SKM-1 treated with dmso at 0.1 percent for 144 hours (cell line): ENCODE data around the gene HHATL.

Experiments used
- DNase-seq: peaks from one replicate; lab custom pipeline; 2025; ENCODE audit not compliant: unreplicated experiment; lab: John Stamatoyannopoulos, UW

HHATL gene

DNA sequence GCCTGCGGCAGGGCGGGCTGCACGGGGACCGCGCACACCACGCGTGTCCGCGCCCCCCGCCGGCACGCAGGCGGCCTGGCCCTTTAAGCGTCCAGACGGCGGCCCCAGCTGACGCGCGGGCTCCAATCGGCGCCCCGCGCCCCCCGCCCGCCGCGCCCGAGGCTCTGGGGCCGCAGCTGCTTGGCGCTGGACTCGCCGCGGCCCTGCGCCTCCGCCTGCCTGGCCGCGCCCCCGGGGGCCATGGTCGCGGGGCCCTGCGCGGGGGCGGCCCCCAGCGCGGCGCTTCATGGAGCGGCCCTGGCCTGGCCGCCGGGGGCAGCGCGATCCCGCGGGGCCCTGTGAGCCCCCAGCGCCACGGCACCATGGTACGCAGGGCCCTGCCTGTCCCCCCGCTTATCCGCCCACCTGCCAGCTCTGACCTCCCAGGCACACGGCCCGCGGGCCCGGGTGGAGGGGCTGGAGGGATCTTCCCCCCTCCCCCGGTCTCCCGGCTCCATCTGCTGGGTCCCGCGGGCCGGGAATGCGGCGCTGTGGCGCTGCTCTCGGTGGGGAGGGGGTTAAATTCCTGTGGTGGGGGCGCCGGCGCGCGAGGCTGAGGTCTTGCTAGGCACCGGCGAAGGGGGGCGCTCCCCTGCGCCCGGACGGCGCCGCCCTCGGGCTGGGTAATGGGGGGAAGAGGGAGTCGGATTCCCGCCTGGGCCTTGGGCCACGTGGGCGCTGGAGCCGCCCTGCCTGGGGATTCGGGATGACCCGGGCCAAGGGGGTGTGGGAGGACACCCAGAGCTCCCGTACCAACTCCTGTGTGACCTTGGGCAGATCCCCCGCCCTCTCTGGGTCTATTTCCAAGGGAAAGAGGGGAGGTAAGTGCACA is 48.0 kb downstream of the HHATL start:
- no peak for DNase-seq

DNA sequence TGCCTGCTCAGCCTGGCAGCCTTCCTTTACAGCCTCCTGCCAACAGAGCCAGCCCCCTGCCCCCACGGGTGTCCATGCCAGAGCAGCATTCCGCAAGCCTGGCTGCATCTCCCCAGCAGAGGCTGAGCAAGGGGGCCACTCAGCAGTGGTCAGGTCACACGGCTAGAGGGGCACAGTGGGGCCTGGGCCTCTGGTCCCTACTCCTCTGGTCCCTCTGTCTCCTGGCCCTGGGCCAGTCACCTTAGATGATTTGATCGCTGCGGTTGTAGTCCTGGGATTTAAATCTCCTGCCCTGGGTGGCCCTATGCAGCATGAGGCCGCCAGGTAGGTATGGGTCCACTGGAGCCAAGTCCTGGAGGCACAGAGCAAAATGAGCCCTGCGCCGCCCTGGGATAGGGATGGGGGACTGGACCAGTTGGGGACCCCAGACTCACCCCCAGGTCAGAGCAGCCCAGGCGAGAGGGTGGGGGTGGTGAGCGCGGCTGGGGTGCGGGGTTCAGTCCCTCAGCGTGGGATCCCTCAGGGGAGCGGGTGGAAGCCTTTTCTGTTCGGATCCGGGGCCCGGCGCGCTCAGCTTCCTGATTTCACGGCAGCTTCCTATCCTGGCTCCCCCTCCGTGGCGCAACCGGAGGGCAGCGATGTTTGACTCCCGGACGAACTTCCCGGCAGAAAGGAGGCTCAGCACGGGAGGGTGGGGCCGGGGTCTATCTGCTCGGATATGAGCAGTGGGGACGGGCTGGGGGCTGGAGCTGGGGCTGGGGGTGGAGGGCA is 48.9 kb downstream of the HHATL start, which contains the start of gene ZBTB47:
Gene ZBTB47 (plus strand): TSS at position 138 of the 771 bp plus-strand sequence. CDS start 4,659 bp downstream, outside the sequence.
- peak; percentile 53 for DNase-seq

DNA sequence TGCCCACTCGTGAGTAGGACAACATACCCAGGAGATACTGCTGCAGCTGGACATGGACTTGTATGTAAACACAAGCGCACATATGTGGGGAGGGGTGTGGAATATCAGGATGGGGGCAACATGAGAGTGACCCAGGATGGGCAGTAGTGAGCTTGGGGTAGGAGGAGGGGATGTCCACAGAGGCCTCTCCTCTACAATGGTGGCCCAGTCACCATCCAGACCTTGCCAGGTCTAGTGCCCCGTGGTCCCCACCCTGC is 49.4 kb downstream of the HHATL start:
- DNase-seq = no peak

DNA sequence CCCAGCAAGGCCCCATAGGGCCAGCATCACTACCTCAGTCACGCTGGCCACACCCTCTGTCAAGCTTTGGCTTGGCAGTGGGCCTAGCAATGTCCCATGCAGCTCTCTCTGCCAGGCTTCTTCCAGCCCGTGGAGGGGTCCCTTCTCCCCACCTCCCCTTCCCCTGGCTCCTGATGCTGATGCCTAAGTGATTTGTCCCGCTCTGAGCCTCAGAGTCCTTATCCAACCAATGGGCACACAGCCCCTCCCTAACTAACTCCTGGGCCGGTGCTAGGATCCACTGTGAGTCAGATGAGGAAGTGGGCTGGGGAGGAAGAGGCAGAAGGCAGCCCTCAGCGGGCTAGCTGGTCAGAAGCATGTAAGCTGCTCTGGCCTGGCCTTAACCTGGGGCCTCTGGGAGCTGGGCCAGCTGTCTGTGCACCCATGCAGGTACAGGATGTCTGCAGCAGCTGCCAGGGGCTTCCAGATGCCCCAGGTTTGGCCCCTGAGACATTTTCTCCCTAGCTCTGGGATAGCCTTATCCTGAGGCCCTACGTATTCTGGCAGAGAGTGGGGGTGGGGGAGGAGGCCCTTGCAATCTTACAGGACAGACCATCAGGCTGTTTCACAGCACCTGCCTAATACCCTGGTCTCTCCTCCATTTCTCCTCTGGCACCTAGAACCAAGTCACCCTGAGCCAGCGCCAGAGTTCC is 49.8 kb downstream of the HHATL start:
- DNase-seq = peak; percentile 80

DNA sequence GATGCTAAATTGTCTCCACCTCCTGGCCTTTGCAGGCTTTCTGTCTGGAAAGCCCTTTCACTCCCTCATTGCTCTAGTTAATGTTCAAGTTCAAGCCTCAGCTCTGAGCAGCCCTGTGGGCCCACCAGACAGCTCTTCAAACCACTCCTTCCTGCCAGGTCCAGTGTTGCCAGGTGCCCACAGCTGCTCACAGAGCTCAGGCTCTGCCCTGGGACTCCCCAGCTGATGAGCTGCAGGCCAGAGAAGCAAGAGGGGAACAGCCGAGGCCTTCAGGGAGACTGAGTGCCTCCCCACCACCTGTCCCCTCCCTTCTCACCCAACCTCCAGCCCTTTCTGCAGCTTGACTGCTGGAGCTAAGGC is 50.4 kb downstream of the HHATL start:
- no peak for DNase-seq

DNA sequence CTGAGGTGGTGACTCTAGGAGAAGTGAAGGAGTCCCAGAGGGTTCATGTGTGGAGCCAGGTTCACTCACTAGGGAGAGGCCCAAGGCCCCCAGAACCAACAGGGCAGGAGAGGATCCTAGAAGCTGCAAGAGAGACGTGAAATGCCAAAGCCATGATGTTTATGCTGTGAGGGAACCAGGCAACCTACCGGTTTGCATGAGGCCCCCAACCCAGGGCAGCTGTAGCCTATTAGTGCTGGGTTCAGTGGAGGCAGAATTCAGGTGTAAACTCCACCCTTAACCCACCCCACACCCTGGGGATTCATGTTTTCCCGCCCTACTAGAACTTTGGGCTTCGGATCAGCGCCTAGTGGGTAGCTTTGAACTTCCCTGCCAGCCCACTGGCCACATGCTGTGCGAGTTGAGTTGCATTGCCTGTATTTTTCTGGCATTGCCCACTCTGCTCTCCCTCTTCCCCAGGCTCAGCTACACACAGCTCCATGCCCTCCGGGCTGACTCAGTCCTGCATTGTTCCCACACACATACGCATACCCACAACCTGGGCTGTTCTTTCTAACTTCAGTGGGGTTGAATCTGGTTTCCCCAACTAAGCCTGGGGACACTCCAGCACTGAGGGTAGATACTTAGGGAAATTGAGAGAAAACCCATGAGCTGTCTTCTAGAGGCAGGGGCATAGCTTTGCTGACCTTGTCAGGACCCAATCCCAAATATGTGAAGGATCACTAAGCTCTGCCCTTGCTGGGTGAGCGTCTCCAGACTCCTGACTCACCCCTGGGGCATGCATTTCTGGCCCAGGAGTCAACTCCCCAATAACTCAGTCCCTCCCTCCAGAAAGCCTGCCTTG is 51.1 kb downstream of the HHATL start:
- DNase-seq = no peak

DNA sequence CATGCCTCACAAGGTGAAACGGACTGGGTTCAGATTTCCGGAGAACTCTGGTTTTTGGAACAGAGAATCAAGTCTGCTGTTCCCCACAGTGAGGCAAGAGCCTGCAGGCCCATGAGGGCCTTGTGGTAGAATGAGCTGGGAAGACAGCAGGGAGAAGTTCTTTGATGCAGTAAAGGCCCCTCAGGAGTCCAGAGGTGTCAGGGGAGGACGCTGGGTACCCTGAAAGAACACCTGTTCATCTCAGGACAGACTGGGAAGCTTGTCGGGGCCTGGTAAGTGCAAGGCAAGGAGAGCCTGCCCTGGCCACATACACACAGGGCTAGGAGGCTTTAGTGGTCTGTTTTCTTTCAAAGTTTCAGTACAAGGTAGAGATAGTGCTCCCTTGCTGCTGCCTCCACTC is 52.8 kb downstream of the HHATL start:
- no peak for DNase-seq

DNA sequence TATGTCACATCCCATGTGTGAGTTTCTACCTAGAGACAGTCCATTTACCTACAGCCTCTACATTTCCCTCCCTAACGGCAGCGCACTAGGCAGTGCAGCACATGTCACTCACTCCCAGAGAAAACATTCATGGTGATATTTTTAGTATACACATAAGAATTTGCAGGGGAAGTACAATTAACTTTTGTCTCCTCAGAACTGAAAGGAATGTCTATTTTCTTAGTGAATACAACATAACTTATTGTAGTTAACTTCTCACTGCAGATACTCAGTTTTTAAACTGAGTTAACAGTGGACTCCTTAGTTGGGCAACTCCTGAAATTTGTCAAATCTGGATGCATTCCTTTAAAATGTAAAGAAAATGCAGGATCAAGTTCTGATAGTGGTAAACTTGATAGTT is 53.6 kb downstream of the HHATL start:
- no peak for DNase-seq

DNA sequence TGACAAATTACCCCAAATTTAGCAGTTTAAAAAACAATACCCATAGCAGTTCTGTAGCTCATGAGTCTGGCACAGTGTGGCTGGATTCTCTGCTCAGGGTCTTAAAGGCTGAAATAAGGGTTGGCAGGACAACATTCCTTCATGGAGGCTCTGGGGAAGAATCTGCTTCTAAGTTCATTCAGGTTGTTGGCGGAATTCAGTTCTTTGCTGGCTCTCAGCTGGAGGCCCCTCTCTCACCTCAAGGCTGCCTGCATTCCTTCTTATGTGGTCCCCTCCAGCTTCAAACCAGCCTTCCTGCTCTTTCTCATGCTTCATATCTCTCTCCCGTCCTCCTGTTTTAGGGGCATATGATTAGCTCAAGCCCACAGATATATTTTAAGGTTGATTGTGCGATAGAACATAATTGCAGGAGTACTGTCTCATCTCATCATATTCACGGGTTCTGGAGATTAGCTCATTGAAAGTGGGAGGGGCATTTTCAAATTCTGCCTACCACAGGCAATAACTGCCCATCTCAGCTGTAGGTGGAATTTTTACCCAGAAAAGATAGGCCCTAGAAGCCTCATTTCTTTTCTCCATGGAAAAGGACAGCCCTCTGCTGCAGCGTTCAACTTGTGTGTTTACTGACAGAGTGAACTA is 54.7 kb downstream of the HHATL start:
- DNase-seq = no peak
